Fibroblast of pulmonary artery (primary cell): ENCODE measurements around the gene CCDC182.

Experiments
- DNase-seq: peaks from one replicate; pipeline ENCODE4 v3.0.0-alpha.2; 2010; ENCODE audit warnings: low read depth
- H3K4me3 ChIP-seq: replicated peaks from 2 replicates; pipeline ENCODE4 v1.5.1; 2011; ENCODE audit warnings: low read depth, mild to moderate bottlenecking, control low read depth, low read length, moderate library complexity
- TF ChIP-seq, protein P1 (sequence below): IDR thresholded peaks from 2 replicates; pipeline ENCODE4 v1.5.1; 2011; ENCODE audit warnings: mild to moderate bottlenecking, control low read depth, low read length, inconsistent platforms; ENCODE audit errors: missing control alignments

Gene CCDC182

GRCh38 chr17:57774872-57775271 is 29.8 kb upstream of the CCDC182 start:
- TF ChIP-seq, protein P1, sequence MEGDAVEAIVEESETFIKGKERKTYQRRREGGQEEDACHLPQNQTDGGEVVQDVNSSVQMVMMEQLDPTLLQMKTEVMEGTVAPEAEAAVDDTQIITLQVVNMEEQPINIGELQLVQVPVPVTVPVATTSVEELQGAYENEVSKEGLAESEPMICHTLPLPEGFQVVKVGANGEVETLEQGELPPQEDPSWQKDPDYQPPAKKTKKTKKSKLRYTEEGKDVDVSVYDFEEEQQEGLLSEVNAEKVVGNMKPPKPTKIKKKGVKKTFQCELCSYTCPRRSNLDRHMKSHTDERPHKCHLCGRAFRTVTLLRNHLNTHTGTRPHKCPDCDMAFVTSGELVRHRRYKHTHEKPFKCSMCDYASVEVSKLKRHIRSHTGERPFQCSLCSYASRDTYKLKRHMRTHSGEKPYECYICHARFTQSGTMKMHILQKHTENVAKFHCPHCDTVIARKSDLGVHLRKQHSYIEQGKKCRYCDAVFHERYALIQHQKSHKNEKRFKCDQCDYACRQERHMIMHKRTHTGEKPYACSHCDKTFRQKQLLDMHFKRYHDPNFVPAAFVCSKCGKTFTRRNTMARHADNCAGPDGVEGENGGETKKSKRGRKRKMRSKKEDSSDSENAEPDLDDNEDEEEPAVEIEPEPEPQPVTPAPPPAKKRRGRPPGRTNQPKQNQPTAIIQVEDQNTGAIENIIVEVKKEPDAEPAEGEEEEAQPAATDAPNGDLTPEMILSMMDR, result no peak
- H3K4me3 ChIP-seq, result no peak overlapping the region
- no peak for DNase-seq

- TF ChIP-seq, protein P1, result no peak
- no peak overlapping the region for H3K4me3 ChIP-seq
- DNase-seq, result no peak
These were observed 28.5 kb upstream of the CCDC182 start for GRCh38 chr17:57773557-57773956.

- DNase-seq, result no peak
- TF ChIP-seq, protein P1, result no peak
- no peak overlapping the region for H3K4me3 ChIP-seq
These were observed 27.7 kb upstream of the CCDC182 start for GRCh38 chr17:57772774-57773173.

DNA sequence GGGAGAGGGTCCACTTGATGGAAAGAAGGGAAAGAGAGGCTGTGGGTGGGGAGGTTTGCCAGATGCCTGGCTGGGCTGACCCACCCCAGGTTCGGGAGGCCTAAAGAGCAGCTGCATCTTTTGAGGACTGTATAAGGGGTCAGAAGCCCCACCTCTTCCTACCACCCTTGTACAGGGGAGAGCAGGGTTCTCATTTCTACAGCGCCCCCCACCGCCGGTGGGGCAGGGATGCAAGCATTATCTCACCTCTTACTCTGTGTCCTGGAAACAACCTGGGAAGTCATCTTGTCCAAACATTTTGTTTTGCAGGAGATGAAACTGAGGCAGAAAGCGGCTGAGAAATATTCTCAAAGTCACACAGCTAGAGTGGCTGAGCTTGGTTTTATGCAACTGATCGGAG is 22.5 kb upstream of the CCDC182 start:
- DNase-seq, result no peak
- TF ChIP-seq, protein P1, result no peak
- H3K4me3 ChIP-seq, result no peak overlapping the region

GRCh38 chr17:57766318-57766943 is 21.3 kb upstream of the CCDC182 start:
- no peak for DNase-seq
- H3K4me3 ChIP-seq, result no peak overlapping the region
- TF ChIP-seq, protein P1, result no peak

DNA sequence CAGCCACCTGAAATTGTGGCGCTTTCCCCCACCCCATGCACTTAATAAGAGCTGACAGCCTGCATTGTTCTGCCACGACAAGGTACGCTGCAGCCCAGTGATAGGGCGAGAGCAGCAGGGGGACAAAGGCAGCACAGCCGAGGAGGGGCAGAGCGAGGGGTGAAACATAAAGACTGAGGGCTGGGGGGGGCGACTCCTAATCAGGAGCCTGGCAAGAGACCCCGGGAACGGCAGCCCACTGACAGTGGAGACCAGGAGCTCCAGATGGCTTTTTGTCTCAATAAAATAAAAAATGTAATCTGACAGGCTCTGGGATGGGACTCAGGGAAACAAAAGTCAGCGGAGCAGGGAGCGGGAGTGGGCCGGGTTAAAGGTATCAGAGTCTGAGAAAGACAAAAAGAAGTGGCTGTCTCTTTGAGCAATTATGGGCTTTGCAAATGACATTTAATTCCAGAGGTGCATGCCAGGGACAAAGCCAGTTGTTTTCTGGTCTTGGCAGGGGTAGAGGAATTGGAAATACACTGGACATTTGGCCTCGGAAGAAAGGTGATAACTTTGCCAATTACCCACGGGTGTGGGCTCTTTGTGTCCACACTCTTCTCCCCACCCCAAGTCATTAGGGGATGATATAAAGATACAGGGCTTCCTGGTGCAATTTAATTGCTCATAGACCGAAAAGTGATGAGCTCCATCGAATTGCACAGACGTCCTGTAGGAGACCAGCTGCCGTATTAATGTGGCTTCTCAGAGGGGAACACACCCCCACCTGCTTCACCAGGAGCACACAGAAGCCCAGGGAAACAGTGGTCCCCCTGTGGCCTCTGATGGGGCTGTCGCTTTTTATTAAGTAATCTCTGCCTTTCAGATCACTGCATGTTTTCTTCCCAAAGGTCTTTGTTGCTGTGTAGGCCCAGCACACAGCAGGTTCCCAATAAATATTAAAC is 17.6 kb upstream of the CCDC182 start:
- H3K4me3 ChIP-seq, result no peak overlapping the region
- no peak for DNase-seq
- TF ChIP-seq, protein P1, result no peak
